GM10847 (cell line): ENCODE measurements around the gene ZMYND8.

Experiments
- POLR2A ChIP-seq: IDR thresholded peaks from 2 replicates; pipeline ENCODE4 v1.6.1; 2011; ENCODE audit not compliant: insufficient read length; ENCODE audit errors: extremely low read depth

The ZMYND8 gene

GRCh38 chr20:47373206-47373733 is 16.8 kb upstream of the ZMYND8 start:
- TF ChIP-seq POLR2A, result no peak

GRCh38 chr20:47370850-47371782 is 14.6 kb upstream of the ZMYND8 start:
- TF ChIP-seq POLR2A, result no peak

- no peak for TF ChIP-seq POLR2A
Measured at GRCh38 chr20:47370214-47370613, 13.7 kb upstream of the ZMYND8 start.

- TF ChIP-seq POLR2A, result no peak
Measured at GRCh38 chr20:47368301-47368700, 11.8 kb upstream of the ZMYND8 start.

GRCh38 chr20:47365023-47365764 is 8.7 kb upstream of the ZMYND8 start:
- TF ChIP-seq POLR2A, result no peak

GRCh38 chr20:47362361-47363219 is 6.1 kb upstream of the ZMYND8 start:
- no peak for TF ChIP-seq POLR2A

- no peak for TF ChIP-seq POLR2A
Measured at GRCh38 chr20:47361057-47361915, 4.8 kb upstream of the ZMYND8 start.

GRCh38 chr20:47360297-47361056 is 4.0 kb upstream of the ZMYND8 start:
- TF ChIP-seq POLR2A, result no peak

GRCh38 chr20:47359530-47360296 is 3.2 kb upstream of the ZMYND8 start:
- TF ChIP-seq POLR2A, result no peak

- no peak for TF ChIP-seq POLR2A
Measured at GRCh38 chr20:47358672-47359529, 2.4 kb upstream of the ZMYND8 start.

- TF ChIP-seq POLR2A, result no peak
Measured at GRCh38 chr20:47358039-47358671, 1.7 kb upstream of the ZMYND8 start.
